Mesendoderm (in vitro differentiated cells): Measurements from ENCODE around the gene FAM168A.

Source experiments
- DNase-seq: peaks from one replicate; pipeline ENCODE4 v3.0.0; 2013
- H2AK5ac ChIP-seq: 2 replicates; pipeline ENCODE4 v1.6.1; 2013; ENCODE audit warnings: low read length, inconsistent platforms
- H2BK120ac ChIP-seq: 2 replicates; pipeline ENCODE4 v1.6.1; 2013; ENCODE audit warnings: low read depth, mild to moderate bottlenecking, low read length, moderate library complexity, mixed read lengths
- H2BK15ac ChIP-seq: replicated peaks from 2 replicates; pipeline ENCODE4 v1.6.1; 2013; ENCODE audit warnings: low read depth, mild to moderate bottlenecking, moderate library complexity
- H2BK5ac ChIP-seq: 2 replicates; pipeline ENCODE4 v1.6.1; 2013; ENCODE audit warnings: low read length, inconsistent platforms
- H3K18ac ChIP-seq: 2 replicates; pipeline ENCODE4 v1.6.1; 2013; ENCODE audit warnings: mild to moderate bottlenecking, low read length, mixed read lengths
- H3K23ac ChIP-seq: one replicate; pipeline ENCODE4 v1.6.1; 2013; ENCODE audit warnings: low read length
- H3K27ac ChIP-seq: 2 replicates; pipeline ENCODE4 v1.5.1; 2013; ENCODE audit warnings: low read depth, mild to moderate bottlenecking, inconsistent platforms, low read length, moderate library complexity
- H3K27me3 ChIP-seq: 2 replicates; pipeline ENCODE4 v1.6.1; 2013; ENCODE audit warnings: low read length, control low read depth, mild to moderate bottlenecking, inconsistent platforms; ENCODE audit not compliant: insufficient read depth, poor library complexity
- H3K36me3 ChIP-seq: 2 replicates; pipeline ENCODE4 v1.6.1; 2013; ENCODE audit warnings: low read length, inconsistent platforms; ENCODE audit not compliant: control insufficient read depth, insufficient read depth
- H3K4ac ChIP-seq: one replicate; pipeline ENCODE4 v1.6.1; 2013; ENCODE audit warnings: low read depth, mild to moderate bottlenecking, low read length, moderate library complexity
- H3K4me1 ChIP-seq: 2 replicates; pipeline ENCODE4 v1.6.1; 2013; ENCODE audit warnings: low read depth, low read length, inconsistent platforms; ENCODE audit not compliant: control insufficient read depth
- H3K4me2 ChIP-seq: 2 replicates; pipeline ENCODE4 v1.6.1; 2013; ENCODE audit warnings: low read length
- H3K4me3 ChIP-seq: 2 replicates; pipeline ENCODE4 v1.5.1; 2013; ENCODE audit warnings: mild to moderate bottlenecking, low read length
- H3K56ac ChIP-seq: one replicate; pipeline ENCODE4 v1.6.1; 2013; ENCODE audit warnings: low read length
- H3K79me1 ChIP-seq: 2 replicates; pipeline ENCODE4 v1.6.1; 2013; ENCODE audit warnings: low read length, inconsistent platforms
- H3K79me2 ChIP-seq: 2 replicates; pipeline ENCODE4 v1.6.1; 2013; ENCODE audit warnings: mild to moderate bottlenecking, low read length; ENCODE audit not compliant: control insufficient read depth, insufficient read depth
- H3K9ac ChIP-seq: 2 replicates; pipeline ENCODE4 v1.6.1; 2013; ENCODE audit warnings: low read length, inconsistent platforms
- H4K5ac ChIP-seq: one replicate; pipeline ENCODE4 v1.6.1; 2013; ENCODE audit warnings: low read length
- H4K8ac ChIP-seq: one replicate; pipeline ENCODE4 v1.6.1; 2013; ENCODE audit warnings: low read depth, mild to moderate bottlenecking, control low read depth, low read length, moderate library complexity
- WGBS: extraction: QIAGEN DNeasy Blood & Tissue Kit; methylation state at CpG from one replicate; pipeline ENCODE4 v1.1.7; 2013; ENCODE audit warnings: low lambda C conversion rate, missing lambda C conversion rate; ENCODE audit not compliant: insufficient coverage; ENCODE audit errors: extremely low coverage; 5-methylcytosine and 5-hydroxymethylcytosine counted together

FAM168A gene

DNA sequence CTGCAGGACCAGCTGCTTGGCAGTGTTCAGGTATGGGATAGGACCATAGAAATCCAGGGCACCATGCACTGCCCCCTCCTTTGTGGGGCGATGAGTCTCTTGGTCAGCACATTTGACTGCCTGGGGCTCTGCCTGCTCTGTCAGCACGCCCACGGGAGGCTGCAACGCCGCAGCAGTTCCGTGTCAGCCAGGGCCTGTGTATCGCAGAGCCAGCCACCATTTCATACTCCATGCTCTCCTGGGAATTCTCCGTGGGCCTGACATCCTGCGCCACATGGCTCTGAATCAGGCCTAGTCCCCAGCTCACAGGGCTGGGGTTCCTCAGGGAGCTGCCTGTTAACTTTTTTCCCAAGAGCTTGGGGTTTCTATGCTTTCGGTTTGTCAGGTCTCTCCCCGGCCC lies 238.6 kb downstream of the FAM168A start:
- Histone ChIP-seq H3K27me3 (no peaks in the 10 kb centered on the region), H2BK120ac (no peak overlapping the region), H3K56ac (no peak overlapping the region), H3K79me2 (no peaks in the 10 kb centered on the region), H3K36me3 (no peaks in the 10 kb centered on the region), H3K79me1 (no peaks in the 10 kb centered on the region), H3K9ac (no peak overlapping the region), H3K4me2 (no peak overlapping the region), H3K4me1 (no peaks in the 10 kb centered on the region), H2AK5ac (no peak overlapping the region), H3K4me3 (no peak overlapping the region), H4K8ac (no peak overlapping the region), H3K4ac (no peak overlapping the region), H2BK5ac (no peak overlapping the region), H3K18ac (no peak overlapping the region), H2BK15ac (no peak overlapping the region), H3K27ac (no peak overlapping the region), H3K23ac (no peak overlapping the region), H4K5ac (no peak overlapping the region)
- DNase-seq, result no peak
- no CpG with 5 or more reads among the region's 11 CpGs for WGBS

DNA sequence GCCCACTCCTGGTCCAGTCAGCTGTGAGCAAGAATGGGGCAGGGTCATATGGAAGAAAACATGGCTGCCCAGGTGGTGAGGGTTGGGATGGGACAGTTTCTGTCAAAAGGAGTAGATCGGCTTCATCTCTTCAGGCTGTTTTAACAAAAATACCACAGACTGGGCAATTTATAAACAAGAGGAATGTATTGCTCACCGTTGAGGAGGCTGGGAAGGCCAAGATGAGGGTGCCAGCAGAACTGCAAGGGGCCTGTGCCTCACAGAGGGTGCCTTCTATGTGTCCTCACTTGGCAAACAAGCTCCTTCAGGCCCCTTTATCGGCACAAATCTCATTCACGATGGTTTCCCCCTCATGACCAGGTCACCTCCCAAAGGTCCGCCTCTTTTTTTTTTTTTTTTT lies 239.8 kb downstream of the FAM168A start:
- DNase-seq, result no peak
- Histone ChIP-seq H2BK5ac (no peak overlapping the region), H2BK120ac (no peak overlapping the region), H3K9ac (no peak overlapping the region), H3K27me3 (no peaks in the 10 kb centered on the region), H3K4ac (no peak overlapping the region), H3K27ac (no peak overlapping the region), H3K56ac (no peak overlapping the region), H3K79me1 (no peaks in the 10 kb centered on the region), H2BK15ac (no peak overlapping the region), H3K36me3 (no peaks in the 10 kb centered on the region), H4K8ac (no peak overlapping the region), H3K79me2 (no peaks in the 10 kb centered on the region), H3K4me1 (no peaks in the 10 kb centered on the region), H3K23ac (no peak overlapping the region), H2AK5ac (no peak overlapping the region), H3K4me3 (no peak overlapping the region), H4K5ac (no peak overlapping the region), H3K18ac (no peak overlapping the region), H3K4me2 (no peak overlapping the region)
- WGBS, result no CpG with 5 or more reads among the region's 5 CpGs

GRCh38 chr11:73356979-73357860 lies 240.7 kb downstream of the FAM168A start:
- Histone ChIP-seq H2AK5ac (no peak overlapping the region), H2BK120ac (no peak overlapping the region), H3K27ac (no peak overlapping the region), H3K4me3 (no peak overlapping the region), H3K23ac (no peak overlapping the region), H3K18ac (no peak overlapping the region), H3K56ac (no peak overlapping the region), H3K27me3 (no peaks in the 10 kb centered on the region), H4K5ac (no peak overlapping the region), H2BK5ac (no peak overlapping the region), H3K4me2 (no peak overlapping the region), H4K8ac (no peak overlapping the region), H3K36me3 (no peaks in the 10 kb centered on the region), H3K79me1 (no peaks in the 10 kb centered on the region), H3K4ac (no peak overlapping the region), H3K9ac (no peak overlapping the region), H3K79me2 (no peaks in the 10 kb centered on the region), H3K4me1 (no peaks in the 10 kb centered on the region), H2BK15ac (no peak overlapping the region)
- no peak for DNase-seq
- WGBS, result no CpG with 5 or more reads among the region's 22 CpGs

DNA sequence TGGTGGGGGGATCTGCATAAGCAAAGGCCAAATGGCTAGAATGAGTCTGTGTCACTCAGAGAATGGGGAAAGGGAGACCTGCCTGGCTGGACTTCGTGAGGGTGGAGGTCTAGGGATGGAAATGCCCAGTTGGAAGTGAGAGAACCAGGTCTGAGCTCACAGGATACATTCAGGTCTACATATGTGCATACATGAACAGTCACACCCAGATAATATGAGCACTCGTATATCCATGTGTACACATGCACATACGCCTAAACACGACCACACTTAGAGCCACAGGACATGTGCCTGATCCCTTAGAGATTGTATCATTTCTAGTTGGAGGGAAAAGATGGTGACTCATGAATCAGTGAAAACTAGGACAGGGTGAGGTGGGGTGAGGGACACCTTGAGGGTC lies 242.8 kb downstream of the FAM168A start:
- no peak overlapping the region for H3K4me3 ChIP-seq
- H3K56ac ChIP-seq, result no peak overlapping the region
- no peaks in the 10 kb centered on the region for H3K4me1 ChIP-seq
- H3K27me3 ChIP-seq, result no peaks in the 10 kb centered on the region
- H3K18ac ChIP-seq, result no peak overlapping the region
- H2BK120ac ChIP-seq, result no peak overlapping the region
- WGBS, result no CpG with 5 or more reads among the region's 4 CpGs
- no peak overlapping the region for H3K23ac ChIP-seq
- no peak overlapping the region for H2BK5ac ChIP-seq
- H4K5ac ChIP-seq, result no peak overlapping the region
- no peak overlapping the region for H3K9ac ChIP-seq
- DNase-seq, result no peak
- no peak overlapping the region for H2AK5ac ChIP-seq
- H3K4ac ChIP-seq, result no peak overlapping the region
- no peaks in the 10 kb centered on the region for H3K79me1 ChIP-seq
- no peak overlapping the region for H2BK15ac ChIP-seq
- no peaks in the 10 kb centered on the region for H3K36me3 ChIP-seq
- H3K27ac ChIP-seq, result no peak overlapping the region
- H3K4me2 ChIP-seq, result no peak overlapping the region
- H3K79me2 ChIP-seq, result no peaks in the 10 kb centered on the region
- H4K8ac ChIP-seq, result no peak overlapping the region

- no peak overlapping the region for H3K4me3 ChIP-seq
- H3K18ac ChIP-seq, result no peak overlapping the region
- H3K27ac ChIP-seq, result no peak overlapping the region
- H4K5ac ChIP-seq, result no peak overlapping the region
- H3K36me3 ChIP-seq, result no peaks in the 10 kb centered on the region
- H3K4me1 ChIP-seq, result no peaks in the 10 kb centered on the region
- no peak overlapping the region for H4K8ac ChIP-seq
- DNase-seq, result no peak
- H2BK120ac ChIP-seq, result no peak overlapping the region
- no peak overlapping the region for H2BK5ac ChIP-seq
- H2BK15ac ChIP-seq, result no peak overlapping the region
- H3K27me3 ChIP-seq, result no peaks in the 10 kb centered on the region
- no peaks in the 10 kb centered on the region for H3K79me1 ChIP-seq
- H3K4me2 ChIP-seq, result no peak overlapping the region
- H2AK5ac ChIP-seq, result no peak overlapping the region
- no peak overlapping the region for H3K4ac ChIP-seq
- no peaks in the 10 kb centered on the region for H3K79me2 ChIP-seq
- no peak overlapping the region for H3K23ac ChIP-seq
- H3K9ac ChIP-seq, result no peak overlapping the region
- no peak overlapping the region for H3K56ac ChIP-seq
- WGBS, result no CpG with 5 or more reads among the region's 4 CpGs
Observed at GRCh38 chr11:73353422-73353821, 244.5 kb downstream of the FAM168A start.
